ENCODE measurements around the gene CRYBB3. TPM values are rescaled to one million over a fixed set of nuclear protein-coding genes. Genes with fewer than 3 reads are reported as not detected.
A peak's percentile ranks its signal among the peaks of the same experiment; 100 is the strongest.

Gene CRYBB3
- total and polyA plus RNA-seq, 10 donors: 0.16 to 0.80 TPM; not detected in 8

DNA sequence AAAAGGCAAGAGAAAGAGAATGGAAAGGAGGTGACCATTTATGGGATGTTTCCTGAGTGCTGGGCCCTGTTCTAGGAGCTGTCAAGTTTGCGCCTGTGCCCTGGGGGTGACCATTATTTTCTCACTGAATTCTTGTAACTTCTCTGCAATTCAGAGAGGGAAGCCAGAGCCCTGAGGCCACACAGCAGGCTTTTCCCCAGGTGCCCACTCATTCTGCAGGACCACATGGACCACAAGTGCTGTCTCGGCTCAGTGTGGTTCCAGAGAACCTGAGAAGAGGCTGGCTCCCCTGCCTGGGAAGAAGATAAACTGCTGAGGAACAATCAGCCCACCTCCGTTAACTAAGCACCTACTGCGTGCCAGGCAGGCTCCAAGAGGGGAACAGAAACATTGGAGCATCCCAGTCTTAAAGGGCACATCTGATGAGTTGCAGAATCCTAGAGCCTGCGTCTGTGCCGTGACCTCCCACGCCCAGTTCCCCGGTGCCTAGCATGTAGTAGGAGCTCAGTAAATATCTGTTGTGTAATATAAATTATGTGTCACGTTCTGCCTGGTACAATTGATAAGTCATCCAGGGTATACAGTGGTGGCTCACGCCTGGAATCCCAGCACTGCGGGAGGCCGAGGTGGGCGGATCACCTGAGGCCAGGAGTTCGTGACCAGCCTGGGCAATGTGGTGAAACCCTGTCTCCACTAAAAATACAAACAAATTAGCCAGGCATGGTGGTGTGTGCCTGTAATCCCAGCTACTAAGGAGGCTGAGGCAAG lies 31.6 kb upstream of the CRYBB3 start:
- Histone ChIP-seq H3K9me3 (no peaks in the 10 kb centered on the region), H3K27ac (no peak overlapping the region), H3K4me3 (no peak overlapping the region), H3K27me3 (replicated peaks in 1 of 7) (no peaks in the 10 kb centered on the region), H3K4me1 (no peaks in the 10 kb centered on the region), H3K36me3 (peaks cover 0 to 13% (median 0%) of the 10 kb centered on the region in 6 donors)
- TF ChIP-seq POLR2A (IDR thresholded peaks at IDR 0.05) (no peak), POLR2AphosphoS5 (IDR thresholded peaks at IDR 0.05) (no peak)
- TF ChIP-seq, protein P1, sequence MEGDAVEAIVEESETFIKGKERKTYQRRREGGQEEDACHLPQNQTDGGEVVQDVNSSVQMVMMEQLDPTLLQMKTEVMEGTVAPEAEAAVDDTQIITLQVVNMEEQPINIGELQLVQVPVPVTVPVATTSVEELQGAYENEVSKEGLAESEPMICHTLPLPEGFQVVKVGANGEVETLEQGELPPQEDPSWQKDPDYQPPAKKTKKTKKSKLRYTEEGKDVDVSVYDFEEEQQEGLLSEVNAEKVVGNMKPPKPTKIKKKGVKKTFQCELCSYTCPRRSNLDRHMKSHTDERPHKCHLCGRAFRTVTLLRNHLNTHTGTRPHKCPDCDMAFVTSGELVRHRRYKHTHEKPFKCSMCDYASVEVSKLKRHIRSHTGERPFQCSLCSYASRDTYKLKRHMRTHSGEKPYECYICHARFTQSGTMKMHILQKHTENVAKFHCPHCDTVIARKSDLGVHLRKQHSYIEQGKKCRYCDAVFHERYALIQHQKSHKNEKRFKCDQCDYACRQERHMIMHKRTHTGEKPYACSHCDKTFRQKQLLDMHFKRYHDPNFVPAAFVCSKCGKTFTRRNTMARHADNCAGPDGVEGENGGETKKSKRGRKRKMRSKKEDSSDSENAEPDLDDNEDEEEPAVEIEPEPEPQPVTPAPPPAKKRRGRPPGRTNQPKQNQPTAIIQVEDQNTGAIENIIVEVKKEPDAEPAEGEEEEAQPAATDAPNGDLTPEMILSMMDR (IDR thresholded peaks at IDR 0.05 in 8 of 11, conservative IDR thresholded peaks at IDR 0.05 in 3 of 11): no peak
- intact Hi-C loops (cut with DNase I; ENCODE audit: low total_unique reads): no loop called here
- DNase-seq: peak; percentile 22
- WGBS, 5 donors: 83 to 92% (median 90%) methylated on average over 14 of the region's 14 CpGs

DNA sequence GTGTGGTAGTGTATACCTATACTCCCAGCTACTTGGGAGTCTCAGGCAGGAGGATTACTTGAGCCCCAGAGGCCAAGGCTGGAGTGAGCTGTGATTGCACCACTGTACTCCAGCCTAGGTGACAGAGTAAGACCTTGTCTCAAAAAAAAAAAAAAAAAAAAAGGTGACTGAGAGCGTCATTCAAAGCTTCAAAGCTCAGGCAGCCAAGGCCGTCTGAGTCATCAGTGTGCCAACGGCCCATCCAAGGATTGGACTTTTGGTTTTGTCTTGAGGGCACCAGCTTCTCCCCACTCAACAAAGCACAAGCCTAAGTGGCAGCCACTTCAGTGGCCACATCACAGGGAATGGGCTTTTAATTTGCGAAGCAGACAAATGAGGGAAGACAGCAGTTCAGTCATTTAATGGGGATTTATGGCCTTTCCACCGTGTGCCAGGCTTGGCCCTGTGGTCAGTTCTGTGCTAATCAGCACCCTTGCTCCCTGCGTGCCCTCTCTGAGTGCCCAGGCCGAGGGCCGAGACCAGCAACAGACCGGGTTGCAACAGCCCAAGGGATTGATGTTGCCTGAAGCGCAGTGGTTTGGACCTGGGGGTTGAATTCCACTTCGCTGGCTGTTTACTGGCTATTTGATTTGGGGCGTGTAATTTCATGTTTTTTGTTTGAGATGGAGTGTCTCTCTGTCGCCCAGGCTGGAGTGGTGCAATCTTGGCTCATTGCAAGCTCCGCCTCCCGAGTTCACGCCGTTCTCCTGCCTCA lies 30.2 kb upstream of the CRYBB3 start:
- 87 to 91% (median 89%) methylated on average over 17 of the region's 17 CpGs for WGBS, 5 donors
- no peaks in the 10 kb centered on the region for H3K4me1 ChIP-seq
- no peak overlapping the region for H3K4me3 ChIP-seq
- no peak for DNase-seq
- no peaks in the 10 kb centered on the region for H3K9me3 ChIP-seq
- H3K27me3 ChIP-seq (replicated peaks in 1 of 7): no peaks in the 10 kb centered on the region
- intact Hi-C loops (cut with DNase I; ENCODE audit: low total_unique reads): no loop called here
- TF ChIP-seq POLR2AphosphoS5 (IDR thresholded peaks at IDR 0.05) (no peak), POLR2A (IDR thresholded peaks at IDR 0.05) (no peak)
- TF ChIP-seq, protein P1 (IDR thresholded peaks at IDR 0.05 in 8 of 11, conservative IDR thresholded peaks at IDR 0.05 in 3 of 11): no peak
- no peak overlapping the region for H3K27ac ChIP-seq
- H3K36me3 ChIP-seq: peaks cover 0 to 20% (median 2%) of the 10 kb centered on the region in 6 donors

DNA sequence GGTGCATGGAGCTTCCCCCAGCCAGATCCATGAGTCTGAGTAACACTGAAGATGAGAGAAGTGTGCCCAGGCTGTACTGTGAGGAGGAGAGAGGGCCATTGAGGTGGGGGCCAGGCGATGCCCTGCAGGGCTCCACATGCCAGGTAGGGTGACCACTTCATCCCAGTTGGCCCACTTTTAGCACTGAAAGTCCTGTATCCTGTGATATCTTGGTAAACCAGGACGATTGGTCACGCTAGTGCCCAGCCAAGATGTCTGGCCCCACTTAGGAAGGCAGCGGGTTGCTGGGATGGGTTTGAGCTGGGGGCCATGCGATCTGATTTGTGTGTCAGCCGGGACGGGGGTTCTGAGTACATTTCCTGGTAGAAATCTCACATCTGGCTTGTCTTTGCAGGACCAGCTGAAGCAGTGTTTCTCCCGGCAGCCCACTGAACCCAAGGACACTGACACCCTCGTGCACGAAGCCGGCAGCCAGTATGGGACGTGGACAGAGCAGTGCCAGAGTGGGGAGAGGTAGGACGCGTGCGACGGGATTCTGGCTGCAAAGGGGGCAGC lies 29.2 kb upstream of the CRYBB3 start:
- no peak for TF ChIP-seq POLR2AphosphoS5 (IDR thresholded peaks at IDR 0.05)
- TF ChIP-seq, protein P1 (IDR thresholded peaks at IDR 0.05 in 8 of 11, conservative IDR thresholded peaks at IDR 0.05 in 3 of 11): no peak
- TF ChIP-seq POLR2A (IDR thresholded peaks at IDR 0.05): no peak
- intact Hi-C loops (cut with DNase I; ENCODE audit: low total_unique reads): no loop called here
- peaks cover 0 to 30% (median 5%) of the 10 kb centered on the region in 6 donors for H3K36me3 ChIP-seq
- no peak for DNase-seq
- H3K27me3 ChIP-seq (replicated peaks in 1 of 7): no peaks in the 10 kb centered on the region
- H3K9me3 ChIP-seq: no peaks in the 10 kb centered on the region
- WGBS, 5 donors: 85 to 95% (median 90%) methylated on average over 15 to 16 of the region's 16 CpGs
- no peak overlapping the region for H3K4me3 ChIP-seq
- H3K27ac ChIP-seq: no peak overlapping the region
- no peaks in the 10 kb centered on the region for H3K4me1 ChIP-seq

DNA sequence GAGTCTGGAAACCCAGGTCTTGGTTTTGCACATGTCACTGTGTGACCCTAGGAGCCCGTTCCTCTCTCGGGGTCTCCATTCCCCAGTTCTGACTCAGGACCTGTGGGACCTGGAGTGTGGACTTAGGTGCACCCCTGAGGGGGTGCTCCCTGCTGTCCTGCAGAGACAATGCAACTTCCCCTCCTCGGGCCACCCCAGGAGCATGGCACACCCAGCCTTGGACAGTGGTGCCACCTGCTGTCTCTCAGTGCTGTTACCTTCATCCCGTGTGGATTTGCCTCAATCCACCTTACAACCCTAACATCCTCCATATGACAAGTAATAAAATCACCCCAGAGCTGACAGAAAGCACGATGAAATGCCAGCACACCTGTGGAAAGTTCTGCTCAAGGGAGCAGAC lies 27.5 kb upstream of the CRYBB3 start:
- intact Hi-C loops (cut with DNase I; ENCODE audit: low total_unique reads): no loop called here
- H3K27me3 ChIP-seq (replicated peaks in 1 of 7): no peaks in the 10 kb centered on the region
- no peaks in the 10 kb centered on the region for H3K9me3 ChIP-seq
- no peak overlapping the region for H3K27ac ChIP-seq
- 52 to 79% (median 57%) methylated on average over 4 to 5 of the region's 5 CpGs for WGBS, 5 donors
- DNase-seq: no peak
- no peak overlapping the region for H3K4me3 ChIP-seq
- H3K36me3 ChIP-seq: peaks cover 0 to 47% (median 5%) of the 10 kb centered on the region in 6 donors
- no peaks in the 10 kb centered on the region for H3K4me1 ChIP-seq
- TF ChIP-seq POLR2A (IDR thresholded peaks at IDR 0.05): no peak
- TF ChIP-seq, protein P1 (IDR thresholded peaks at IDR 0.05 in 8 of 11, conservative IDR thresholded peaks at IDR 0.05 in 3 of 11): peak in 1 of 11 experiments; percentile 29

Measured in spleen (tissue), 11 donors.